Choroid plexus epithelial cell (primary cell): Measurements from ENCODE around the gene KCNB1.

Source experiments
- DNase-seq: peaks from one replicate; pipeline ENCODE4 v3.0.0-alpha.2; 2010; ENCODE audit warnings: low read depth
- H3K4me3 ChIP-seq: 2 replicates; pipeline ENCODE4 v1.5.1; 2011; ENCODE audit warnings: low read depth, mild to moderate bottlenecking, control low read depth, low read length, moderate library complexity
- CTCF ChIP-seq: conservative IDR thresholded peaks from 2 replicates; pipeline ENCODE4 v1.5.1; 2011; ENCODE audit warnings: low read depth, mild to moderate bottlenecking, control low read depth, inconsistent platforms, low read length, moderate library complexity

KCNB1 gene

DNA sequence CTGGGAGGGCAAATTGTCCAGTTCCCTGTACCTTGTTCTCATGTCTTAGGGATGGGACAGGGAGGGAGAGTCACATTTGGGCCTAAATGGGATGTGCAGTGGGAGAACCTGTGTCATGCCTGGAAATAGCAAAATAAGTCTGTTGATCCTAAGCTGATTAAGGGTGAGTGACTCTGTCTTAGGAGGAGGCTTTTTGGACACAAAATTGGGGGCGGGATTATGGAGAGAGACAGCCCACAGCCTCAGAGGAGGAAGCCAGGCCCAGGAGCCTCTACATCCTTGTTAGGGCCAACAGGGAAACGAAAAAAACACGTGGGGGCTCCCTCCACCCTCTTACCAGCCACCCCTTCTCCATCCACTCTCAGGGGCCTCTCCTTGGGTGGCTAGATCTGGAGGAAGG, 2.2 kb downstream of the KCNB1 start:
- no peak overlapping the region for H3K4me3 ChIP-seq
- no peak for DNase-seq
- TF ChIP-seq CTCF = no peak

DNA sequence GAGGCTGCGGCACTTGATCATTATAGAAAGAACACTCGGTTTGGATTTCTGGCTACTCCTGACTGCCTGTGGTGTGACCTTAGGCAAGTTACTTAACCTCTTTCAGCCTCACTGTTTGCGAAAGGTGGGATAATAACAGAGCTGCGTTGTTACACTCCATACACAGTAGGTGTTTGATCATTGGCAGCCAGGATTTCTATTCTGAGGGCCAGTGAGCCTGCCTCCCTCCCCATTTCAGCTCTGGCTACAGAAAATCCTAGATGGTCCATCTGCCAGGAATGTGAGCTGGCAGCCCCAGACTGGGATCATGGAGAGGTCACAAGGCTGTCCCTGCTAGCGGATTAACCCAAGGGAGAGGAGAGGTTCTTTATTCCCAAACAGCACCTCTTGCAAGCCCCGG, 2.7 kb downstream of the KCNB1 start:
- no peak for TF ChIP-seq CTCF
- H3K4me3 ChIP-seq = no peak overlapping the region
- no peak for DNase-seq

GRCh38 chr20:49478754-49479689, 3.4 kb downstream of the KCNB1 start:
- no peak for DNase-seq
- H3K4me3 ChIP-seq = no peak overlapping the region
- TF ChIP-seq CTCF = no peak

DNA sequence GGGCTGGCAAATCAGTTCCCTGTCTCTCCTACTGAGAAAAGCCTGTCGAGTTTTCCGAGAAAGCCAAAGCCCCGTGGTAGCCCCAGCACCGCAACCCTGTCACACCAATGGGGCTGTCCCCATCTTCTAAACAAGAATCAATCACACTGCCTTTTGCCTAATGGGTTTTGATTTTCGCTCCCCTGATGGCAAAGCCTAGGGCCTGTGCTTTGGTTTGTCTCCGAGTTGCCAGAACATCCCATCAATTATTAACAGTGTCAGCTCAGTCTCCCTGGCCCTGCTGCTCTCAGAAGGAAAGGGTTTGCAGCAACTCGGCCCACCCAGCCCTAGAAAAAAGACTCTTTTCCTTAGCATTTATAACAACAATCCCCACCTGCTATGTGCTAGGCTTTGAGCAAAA, 4.2 kb downstream of the KCNB1 start:
- DNase-seq = no peak
- no peak overlapping the region for H3K4me3 ChIP-seq
- TF ChIP-seq CTCF = no peak

GRCh38 chr20:49477200-49477599, 5.3 kb downstream of the KCNB1 start:
- no peak for DNase-seq
- no peak for TF ChIP-seq CTCF

GRCh38 chr20:49476016-49476355, 6.5 kb downstream of the KCNB1 start:
- no peak overlapping the region for H3K4me3 ChIP-seq
- TF ChIP-seq CTCF = no peak
- no peak for DNase-seq

More at GRCh38 chr20:49477200-49477599, 5.3 kb downstream of the KCNB1 start:
- H3K4me3 ChIP-seq = no peak overlapping the region
